TTC549 (cell line): Measurements from ENCODE around the gene CARD11.
"Not testable (repeated sequence)": the region's sequence is repeated elsewhere in the genome, so short reads cannot be mapped to it uniquely, and the experiment has no call there.

ENCODE experiments used
- FAIRE-seq: peaks from 2 replicates; lab custom pipeline; 2012; peaks lifted over from hg19 to GRCh38; lab: Jason Lieb, UNC

The CARD11 gene

DNA sequence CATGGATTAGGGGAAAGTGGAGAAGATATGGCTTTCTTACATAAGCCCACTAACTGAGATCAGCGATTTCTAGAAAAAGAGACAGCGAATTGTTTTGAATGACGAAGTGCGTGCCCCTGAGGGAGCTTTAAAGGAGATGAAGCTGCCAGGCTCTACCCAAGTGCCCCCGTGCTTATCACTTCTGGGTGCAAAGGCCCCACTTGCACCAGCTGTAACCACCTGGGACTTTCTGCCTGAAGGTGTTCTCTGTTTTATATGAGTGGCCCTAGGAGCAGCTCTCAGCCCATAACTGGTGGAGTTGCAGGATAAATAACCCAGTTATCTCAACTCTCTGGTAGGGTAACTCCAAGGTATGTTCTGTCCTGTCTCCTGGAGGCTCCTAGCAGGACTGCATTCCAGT is 20.4 kb upstream of the CARD11 start:
- FAIRE-seq = no peak

GRCh38 chr7:3063016-3063753 is 19.5 kb upstream of the CARD11 start:
- FAIRE-seq = no peak

DNA sequence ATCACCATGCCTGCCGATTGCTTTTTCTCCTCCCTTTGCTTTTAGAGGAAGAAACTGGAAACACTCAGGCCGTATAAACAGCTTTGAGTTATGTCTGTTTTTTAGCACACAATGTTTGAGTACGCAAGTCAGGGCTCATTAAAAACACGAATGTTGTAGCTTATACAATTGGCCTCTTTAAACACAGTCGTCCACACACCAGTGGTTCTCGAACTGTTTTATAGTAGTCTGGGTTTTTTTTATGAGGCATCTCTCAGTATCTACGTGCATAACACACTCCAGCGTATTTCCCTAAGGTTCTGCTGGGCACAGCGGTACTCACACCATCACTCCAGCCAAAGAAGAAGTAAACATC is 13.4 kb upstream of the CARD11 start:
- no peak for FAIRE-seq

- FAIRE-seq = no peak
These were observed 12.8 kb upstream of the CARD11 start for GRCh38 chr7:3056234-3057065.

DNA sequence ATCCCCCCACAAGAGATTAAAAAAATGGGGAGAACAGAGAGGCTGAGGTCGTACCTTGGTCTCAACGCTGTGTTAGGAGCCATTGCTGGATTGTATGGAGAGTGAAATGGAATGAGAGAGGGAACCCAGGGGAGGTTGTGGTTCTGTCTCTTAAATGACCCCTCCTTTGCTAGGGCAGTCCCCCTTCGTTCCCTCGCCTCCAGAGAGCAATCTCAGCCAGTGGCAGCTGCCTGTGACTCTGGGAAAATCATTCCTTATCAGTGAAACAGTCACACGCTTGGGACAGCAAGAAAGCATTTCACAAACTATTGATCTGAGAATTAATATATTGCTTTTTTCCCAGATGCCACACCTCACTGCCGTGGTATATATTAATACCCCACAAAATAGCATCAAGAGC is 12.0 kb upstream of the CARD11 start:
- no peak for FAIRE-seq

- no peak for FAIRE-seq
These were observed 692 bp downstream of the CARD11 start for GRCh38 chr7:3042861-3043489.

GRCh38 chr7:3041986-3042675 is 1.5 kb downstream of the CARD11 start:
- no peak for FAIRE-seq

DNA sequence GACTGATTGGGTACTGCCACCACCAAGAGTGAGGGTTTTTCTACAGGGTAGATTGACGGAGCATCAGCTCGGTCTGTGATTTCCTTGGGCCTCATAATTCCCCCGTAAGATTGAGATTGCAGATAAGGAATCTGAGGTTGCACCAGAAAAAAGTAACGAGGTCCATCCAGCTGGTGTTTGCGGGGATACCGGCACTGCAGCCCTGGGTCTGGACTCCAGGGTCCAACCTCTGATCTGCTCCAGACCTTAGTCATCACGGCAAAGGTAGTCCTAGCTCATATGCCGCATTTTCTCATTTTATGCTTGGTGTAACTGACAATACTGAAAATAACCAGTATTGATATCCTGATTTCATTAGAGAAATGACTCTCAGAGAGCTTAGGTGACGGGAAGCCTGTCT is 3.9 kb downstream of the CARD11 start:
- no peak for FAIRE-seq

GRCh38 chr7:3038011-3038410 is 5.7 kb downstream of the CARD11 start:
- not testable (repeated sequence) for FAIRE-seq

GRCh38 chr7:3037259-3037658 is 6.4 kb downstream of the CARD11 start:
- FAIRE-seq = no peak

DNA sequence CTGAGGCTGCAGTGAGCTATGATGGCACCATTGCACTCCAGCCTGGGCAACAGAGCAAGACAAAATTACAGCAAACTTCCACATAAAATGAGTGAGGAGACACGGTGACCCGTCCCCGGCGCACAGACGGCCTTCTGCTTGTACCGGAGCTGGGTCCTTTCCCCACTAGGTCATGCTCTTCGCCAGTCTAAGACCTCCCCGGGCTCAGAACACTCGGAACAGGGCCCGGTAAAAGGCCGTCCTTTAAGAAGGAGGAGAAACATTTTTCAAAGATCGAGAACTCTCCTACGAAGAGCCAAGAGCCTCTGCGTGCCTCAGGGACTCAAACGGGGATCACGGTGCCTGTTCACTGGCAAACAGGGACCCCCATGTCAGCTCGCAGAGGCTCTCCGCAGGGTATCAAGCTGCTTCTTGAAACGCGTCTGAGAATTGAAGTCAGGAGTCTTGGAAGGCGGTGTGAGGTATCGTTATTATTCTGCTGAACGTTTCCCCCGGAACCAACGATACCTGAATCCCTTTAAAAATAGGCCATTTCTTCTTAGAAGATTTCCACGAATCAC is 9.0 kb downstream of the CARD11 start:
- FAIRE-seq = no peak

DNA sequence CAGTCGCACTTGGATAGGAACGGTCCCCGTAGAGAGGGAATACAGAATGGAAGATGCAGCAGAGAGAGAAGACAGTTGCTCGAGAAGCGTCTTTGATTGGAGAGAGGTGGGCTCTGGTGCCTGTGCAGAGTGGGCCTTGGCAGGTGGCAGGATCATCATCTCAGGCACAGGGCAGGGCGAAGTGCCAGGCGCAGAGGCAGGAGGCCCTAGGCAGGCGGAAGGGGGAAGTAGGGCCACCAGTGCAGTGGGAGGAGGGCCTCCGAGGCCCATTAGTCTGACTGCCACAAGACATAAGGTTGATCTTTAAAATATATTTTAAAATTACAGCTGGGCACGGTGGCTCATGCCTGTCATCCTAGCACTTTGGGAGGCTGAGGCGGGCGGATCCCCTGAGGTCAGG is 10.1 kb downstream of the CARD11 start:
- no peak for FAIRE-seq

- FAIRE-seq = no peak
These were observed 10.5 kb downstream of the CARD11 start for GRCh38 chr7:3033136-3033535.

- no peak for FAIRE-seq
These were observed 11.4 kb downstream of the CARD11 start for GRCh38 chr7:3032256-3032655.

GRCh38 chr7:3029138-3029537 is 14.5 kb downstream of the CARD11 start:
- FAIRE-seq = no peak

GRCh38 chr7:3028758-3029093 is 14.9 kb downstream of the CARD11 start:
- no peak for FAIRE-seq

DNA sequence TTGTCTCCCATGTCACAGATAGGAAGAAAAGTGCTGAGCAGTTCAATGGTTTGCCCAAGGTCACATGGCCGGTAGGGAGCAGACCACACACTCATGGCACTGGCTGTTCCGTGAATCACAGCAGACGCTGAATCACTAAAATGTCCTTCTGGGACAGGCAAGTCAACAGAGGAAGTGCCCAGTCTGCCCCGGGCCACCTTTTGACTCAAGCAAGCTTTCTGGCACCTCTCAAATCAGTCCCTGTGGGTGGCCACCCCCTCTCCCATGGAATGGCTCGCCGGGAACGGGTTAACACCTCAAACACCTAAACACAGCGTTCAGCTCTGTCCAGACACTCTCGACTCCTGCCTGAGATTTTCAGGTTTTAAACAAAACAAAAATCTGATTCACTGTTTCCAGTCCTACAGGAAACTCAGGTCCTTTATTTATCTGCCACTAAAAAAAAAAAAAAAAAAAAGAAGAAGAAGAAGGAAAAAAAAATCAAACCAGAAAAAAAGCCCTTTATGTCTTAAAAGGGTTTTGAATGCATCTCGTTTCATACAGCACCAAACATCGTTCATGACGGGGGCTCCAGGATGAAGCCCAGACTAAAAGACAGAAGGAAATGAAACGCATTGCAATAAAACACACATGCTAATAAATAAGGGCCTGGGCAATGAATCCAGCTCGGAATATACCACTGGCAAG is 15.5 kb downstream of the CARD11 start:
- no peak for FAIRE-seq

GRCh38 chr7:3027005-3027845 is 16.4 kb downstream of the CARD11 start:
- no peak for FAIRE-seq

DNA sequence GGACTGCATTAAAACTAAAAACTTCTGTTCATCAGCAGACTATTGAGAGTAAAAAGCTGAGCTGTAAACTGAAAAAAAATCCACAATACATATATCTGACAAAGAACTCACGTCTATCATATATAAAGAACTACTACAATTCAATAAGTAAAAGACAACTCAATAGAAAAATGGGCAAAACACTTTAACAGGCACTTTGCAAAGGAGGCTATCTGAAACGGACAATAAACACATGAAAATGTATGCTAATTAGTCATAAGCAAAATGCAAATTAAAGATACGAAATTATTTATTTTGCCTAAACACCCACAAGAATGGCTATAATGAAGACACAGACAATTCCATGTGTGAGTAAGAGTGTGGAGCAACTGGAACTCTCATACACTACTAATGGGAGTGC is 18.1 kb downstream of the CARD11 start:
- no peak for FAIRE-seq

DNA sequence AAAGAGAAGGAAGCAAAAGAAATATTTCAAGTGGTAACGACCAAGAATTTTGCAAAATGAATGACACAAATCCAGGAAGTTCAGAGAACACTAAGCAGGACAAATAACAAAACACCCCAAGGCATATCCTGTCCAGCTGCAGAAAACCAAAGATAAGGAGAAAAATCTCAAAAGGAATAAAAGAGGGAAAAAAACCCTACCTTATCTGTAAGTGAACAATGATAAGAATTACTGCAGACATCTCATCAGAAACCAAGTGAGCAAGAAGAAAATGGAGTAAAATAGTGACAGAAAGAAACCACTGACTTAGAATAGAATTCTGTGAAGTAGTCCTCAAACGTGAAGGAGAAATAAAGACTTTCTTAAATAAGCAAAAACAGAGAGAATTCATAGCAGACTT is 21.8 kb downstream of the CARD11 start:
- FAIRE-seq = no peak

- FAIRE-seq = not testable (repeated sequence)
These were observed 22.4 kb downstream of the CARD11 start for GRCh38 chr7:3021224-3021623.
